Measurements from ENCODE around the gene BBIP1.

GRCh38 chr10:110859973-110860376 is 59.0 kb downstream of the BBIP1 start:
- TF ChIP-seq, protein P1, sequence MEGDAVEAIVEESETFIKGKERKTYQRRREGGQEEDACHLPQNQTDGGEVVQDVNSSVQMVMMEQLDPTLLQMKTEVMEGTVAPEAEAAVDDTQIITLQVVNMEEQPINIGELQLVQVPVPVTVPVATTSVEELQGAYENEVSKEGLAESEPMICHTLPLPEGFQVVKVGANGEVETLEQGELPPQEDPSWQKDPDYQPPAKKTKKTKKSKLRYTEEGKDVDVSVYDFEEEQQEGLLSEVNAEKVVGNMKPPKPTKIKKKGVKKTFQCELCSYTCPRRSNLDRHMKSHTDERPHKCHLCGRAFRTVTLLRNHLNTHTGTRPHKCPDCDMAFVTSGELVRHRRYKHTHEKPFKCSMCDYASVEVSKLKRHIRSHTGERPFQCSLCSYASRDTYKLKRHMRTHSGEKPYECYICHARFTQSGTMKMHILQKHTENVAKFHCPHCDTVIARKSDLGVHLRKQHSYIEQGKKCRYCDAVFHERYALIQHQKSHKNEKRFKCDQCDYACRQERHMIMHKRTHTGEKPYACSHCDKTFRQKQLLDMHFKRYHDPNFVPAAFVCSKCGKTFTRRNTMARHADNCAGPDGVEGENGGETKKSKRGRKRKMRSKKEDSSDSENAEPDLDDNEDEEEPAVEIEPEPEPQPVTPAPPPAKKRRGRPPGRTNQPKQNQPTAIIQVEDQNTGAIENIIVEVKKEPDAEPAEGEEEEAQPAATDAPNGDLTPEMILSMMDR (IDR thresholded peaks at IDR 0.05) = no peak
- no peak for TF ChIP-seq POLR2A (IDR thresholded peaks at IDR 0.05)

Measured in heart left ventricle (tissue), 13 donors.